ENCODE data around the gene LRP1-AS.
"Not testable (repeated sequence)": the region's sequence is repeated elsewhere in the genome, so short reads cannot be mapped to it uniquely, and the experiment has no call there.

Gene LRP1-AS

DNA sequence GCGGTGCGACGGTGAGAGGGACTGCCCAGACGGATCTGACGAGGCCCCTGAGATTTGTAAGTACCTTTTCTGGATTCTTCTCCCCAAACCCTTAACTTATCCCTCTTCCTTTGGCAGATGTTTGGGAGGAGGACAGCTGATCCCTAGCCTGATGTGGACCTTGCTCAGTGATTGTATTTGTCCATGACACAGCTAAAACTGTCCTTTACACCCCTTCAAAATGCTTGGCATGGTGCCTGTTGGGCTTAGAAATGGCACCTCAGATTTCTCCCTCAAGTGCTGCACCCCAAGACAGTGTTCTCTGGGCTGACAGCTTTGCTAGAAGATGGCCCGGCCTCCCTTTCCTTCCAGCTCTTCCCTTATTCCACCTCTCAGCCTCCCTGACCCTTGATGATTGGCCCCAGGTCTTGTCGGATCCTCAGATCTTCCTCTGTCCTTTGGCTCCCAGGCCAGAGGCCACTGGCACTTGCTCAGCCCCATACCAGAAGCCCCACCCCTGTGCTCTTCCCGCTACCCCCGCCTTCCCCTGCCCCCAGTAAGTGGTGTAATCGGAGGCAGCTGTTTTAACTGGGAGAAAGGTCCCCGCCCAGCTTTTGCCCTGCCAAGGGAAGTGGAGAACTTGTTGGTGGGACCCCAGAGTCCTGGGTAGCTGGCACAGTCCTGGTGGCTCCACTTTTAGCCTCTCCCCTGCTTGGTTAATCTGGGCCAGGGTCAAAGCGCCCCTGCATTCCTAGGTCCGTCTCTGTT lies 8.7 kb downstream of the LRP1-AS start:
- DNase-seq = no peak

DNA sequence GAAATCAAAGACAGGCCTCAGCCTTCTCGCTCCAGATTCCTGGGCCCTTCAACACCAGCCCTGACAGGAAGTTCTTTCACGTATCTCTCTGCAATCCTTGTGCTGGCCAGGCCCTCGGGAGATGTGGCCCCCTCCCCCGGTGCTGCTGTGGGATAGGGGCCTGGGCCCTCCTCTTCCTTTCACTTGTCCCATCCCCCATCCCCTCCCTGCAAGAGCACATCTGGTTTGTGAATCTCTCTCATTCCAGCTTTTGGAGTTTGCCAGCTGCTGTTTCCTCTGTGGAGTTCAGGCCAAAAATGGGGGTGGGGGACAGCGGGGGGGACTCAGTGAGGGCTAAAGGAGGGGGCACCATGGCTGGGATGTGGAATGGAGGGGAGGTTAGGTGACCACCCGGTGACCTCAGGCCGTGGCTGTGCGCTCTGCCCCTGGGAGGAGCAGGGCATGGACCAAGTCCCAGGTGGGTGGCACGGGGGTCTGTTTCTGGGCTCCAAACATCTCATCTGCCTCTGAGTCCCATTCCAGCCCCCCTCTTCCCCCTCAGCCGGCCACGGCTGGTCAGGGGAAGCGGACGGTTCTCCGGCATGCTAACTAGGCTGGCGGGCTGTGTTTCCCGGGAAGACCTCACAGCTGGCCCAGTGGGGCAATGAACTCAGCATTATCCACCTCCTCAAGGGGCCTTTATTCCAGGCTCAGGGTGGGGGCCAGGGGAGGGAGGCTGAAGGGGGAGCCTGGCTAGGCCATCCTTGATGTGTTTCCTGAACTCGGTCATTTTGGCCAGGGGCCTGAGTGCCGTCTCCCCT lies 11.7 kb downstream of the LRP1-AS start:
- DNase-seq = no peak

DNA sequence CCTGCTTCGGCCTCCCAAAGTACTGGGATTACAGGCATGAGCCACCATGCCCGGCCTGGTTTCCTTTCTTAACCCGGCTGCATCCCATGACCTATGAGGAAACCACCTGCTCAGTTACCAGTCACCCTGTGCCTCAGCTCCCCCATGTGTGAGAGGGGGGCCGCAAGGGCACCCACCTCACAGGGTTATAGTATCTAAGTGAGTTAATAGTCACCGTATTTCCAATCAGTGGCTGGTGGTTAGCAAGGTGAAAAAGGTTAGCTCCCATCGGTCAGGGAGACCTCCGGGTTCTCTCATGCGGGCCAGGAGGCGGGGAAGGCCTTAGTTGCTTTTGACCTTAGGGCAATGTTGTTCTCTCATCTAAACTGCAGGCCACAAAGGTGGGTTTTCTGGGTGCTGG lies 12.5 kb downstream of the LRP1-AS start:
- no peak for DNase-seq

DNA sequence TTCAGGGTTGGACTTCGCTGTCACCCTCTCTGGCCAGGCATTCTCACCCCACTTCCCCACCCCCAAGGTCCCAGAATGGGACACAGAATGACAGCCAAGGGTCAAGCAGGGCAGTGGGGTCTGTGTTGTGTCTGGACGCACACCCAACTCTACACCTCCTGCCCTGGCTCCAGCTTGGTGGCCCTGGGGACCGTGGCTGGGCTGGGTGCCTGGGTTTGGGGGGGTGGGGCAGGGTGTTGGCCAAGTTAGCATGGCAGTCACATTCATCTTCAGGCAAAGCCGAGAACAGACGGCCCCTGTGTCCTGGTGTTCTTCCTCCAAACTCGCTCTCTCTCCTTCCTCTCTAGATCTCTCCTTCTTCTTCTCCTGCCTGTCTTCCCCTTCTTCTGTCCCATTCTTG lies 13.5 kb downstream of the LRP1-AS start:
- DNase-seq = no peak

DNA sequence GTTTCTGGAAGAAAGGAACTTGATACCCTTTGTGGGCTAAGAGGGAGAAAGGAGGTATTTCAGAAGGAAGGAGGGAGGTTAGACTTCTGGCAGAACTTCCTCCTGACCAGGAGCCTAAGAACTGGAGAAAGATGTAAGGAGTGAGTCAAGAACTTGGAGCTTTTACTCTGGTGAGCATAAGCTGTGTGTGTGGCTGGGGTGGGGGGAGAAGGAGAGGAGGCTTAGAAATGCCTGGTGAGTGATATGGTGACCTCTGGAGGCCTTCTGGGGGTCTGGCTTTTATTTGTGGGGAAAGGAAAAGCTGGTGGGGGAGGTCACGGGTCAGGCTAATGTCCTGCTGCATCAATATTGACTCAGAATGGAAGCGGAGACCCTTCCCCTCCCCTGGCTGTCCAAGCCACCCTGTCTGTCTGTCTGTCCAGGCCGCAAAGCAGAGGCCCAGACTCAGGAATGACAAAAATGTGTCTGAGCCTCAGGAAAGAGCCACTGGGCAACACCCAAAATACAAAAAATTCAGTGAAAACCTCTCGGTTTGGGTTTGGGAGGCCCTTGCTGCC lies 14.3 kb downstream of the LRP1-AS start:
- DNase-seq = no peak

DNA sequence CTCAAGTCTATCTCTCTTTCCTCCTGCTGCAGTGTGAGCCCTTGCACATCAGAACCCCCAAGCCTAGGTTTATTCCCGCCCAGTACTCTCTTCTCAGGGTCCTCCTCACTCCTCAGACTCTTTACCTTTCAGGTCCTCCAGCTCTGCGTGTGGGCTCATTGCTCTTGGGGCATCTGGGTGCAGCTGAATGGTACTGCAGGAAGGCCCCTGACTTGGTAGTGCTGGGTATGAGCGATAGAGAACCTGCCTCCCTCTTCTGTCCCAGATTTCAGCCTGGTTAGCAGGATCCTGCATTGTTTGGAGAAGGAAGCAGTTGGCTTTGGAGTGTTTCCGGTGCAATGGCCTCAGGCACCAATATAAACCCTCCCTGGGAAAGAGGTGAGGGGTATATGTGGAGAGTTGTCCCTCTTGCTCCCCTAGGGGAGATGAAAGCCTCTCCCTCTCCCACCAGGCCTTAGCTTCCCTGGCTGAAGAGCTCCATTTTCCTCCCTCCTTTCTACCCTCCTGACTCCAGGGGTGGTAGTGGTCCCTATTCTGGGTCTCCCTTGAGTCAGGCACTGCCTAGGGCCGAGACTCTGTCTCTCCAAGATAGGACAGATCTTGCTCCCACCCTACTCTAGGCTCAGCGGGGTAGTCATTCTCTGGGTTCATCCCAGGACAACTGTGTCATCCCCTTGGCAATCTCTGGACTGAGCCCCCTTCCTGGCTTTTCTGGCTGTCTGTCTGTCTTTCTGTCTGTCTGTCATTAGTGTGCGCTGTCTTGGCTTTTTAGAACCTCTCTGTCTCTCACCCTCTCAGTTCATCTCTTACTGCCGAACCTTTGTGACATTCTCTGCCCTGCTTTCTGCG lies 15.3 kb downstream of the LRP1-AS start:
- DNase-seq = no peak

DNA sequence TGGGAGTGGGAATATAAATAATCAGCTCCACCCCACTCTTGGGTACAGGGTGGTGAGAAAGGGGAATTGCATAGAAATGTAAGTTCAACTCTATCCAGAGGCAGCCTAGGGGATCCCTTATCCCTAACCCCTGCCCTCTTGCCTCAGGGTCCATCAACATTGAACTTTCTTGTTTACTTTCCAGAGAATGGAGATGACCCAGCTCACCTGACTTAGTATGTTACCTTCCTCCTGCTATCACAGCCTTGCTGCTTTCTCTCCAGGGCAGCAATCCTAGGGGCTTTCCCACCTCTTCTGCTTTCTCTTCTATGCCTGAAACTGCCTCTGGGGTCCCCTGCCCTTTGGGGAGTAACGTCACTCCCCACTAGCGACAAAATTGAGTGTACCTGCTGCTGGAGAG lies 16.5 kb downstream of the LRP1-AS start:
- no peak for DNase-seq

DNA sequence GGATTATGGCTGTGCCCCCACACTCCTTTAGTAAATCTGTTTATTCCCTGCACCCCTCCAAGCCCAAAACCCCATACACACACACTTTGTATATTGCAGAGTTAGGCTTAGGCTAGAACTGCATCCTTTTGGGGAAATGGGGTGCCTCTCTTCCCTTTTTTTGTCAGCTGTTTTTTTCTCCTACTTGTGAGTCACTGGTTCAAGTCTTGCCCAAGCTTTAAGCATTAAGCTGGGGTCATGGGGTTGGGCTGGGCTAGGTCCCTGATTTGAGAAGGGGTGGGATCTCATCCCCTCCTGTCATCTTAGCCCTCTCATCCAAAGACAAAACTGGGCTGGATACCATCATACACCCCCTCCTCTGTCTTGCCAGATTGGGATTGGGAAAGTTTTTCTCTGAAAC lies 17.5 kb downstream of the LRP1-AS start:
- peak; percentile 40 for DNase-seq

DNA sequence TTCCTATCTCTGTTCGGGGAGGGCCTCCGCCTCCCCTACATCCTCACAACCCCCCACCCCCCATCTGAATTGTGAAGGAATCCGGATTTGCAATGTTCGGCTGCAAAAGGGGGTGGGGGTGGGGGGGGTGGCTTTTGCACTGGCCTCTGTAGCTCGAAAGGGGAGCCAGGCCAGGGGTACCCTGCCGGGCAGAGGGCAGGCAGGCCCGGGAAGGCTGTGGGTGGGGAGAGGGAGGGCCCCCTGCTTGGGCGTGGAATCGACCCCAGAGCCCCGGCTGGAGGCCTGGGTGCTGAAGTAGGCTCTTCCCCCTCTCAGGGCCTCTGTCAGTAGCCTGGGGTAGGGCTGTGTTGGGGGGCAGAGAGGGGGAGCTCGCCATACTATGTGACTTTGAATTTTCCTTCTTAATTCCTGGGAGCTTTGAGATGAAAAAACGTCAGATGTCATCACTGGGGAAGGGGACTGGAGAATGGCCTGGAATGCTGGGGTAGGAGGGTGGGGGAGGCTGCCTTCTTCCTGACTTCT lies 18.0 kb downstream of the LRP1-AS start:
- no peak for DNase-seq

DNA sequence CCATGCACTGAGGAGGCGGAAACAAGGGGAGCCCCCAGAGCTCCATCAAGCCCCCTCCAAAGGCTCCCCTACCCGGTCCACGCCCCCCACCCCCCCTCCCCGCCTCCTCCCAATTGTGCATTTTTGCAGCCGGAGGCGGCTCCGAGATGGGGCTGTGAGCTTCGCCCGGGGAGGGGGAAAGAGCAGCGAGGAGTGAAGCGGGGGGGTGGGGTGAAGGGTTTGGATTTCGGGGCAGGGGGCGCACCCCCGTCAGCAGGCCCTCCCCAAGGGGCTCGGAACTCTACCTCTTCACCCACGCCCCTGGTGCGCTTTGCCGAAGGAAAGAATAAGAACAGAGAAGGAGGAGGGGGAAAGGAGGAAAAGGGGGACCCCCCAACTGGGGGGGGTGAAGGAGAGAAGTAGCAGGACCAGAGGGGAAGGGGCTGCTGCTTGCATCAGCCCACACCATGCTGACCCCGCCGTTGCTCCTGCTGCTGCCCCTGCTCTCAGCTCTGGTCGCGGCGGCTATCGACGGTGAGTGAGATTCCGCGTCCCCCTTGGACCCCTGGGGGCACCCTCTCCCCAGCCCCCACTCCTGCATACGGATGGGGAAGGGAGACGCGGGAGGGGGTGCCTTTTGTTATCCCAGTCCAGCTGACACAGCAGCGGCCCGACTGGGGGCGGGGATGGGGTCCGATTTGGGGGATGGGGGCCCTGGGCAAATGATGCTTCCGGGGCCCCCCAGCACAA lies 18.7 kb downstream of the LRP1-AS start:
- DNase-seq = no peak

DNA sequence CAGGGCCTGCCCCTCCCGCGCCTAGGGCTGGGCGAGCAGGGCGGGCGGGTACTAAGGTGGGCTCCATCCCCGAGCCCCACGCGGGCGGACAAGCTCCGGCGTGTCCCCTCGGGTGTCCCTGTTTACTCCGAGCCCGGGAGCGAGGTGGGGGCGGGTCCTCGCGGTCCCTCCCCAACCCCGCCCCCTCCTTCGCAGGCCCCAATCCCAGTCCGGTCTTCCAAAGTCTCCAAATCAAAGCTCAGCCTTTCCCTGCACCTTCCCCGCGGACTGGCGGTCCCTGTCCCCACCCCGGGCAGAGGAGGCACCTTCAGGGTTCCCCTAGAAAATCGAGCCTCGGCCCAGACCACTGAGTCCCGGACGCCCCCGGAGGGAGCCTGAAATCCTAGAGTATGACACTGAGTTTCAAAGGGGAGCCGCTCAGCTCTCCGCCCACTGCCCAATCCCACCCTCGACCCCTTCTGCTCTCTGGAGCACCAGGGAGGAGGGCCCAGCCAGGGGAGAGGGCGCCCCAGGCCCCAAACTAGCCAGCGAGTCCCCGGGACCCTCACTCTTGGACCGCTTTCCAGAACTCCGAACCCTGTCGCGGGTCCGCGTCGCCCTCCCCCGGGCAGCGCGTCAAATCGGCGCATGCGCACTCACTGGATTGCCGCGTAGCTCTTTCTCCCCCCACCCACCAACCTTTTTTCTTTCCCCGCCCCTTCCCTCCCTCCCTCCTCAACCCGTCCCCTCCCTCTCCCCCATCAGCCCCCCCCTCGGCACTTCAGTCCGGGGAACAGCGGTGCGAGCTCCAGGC lies 19.5 kb downstream of the LRP1-AS start, which contains the start of gene LRP1:
TSS of gene LRP1 (plus strand) at position 758 of the 793 bp plus-strand sequence. CDS start 482 bp downstream, outside the sequence.
- DNase-seq = no peak

DNA sequence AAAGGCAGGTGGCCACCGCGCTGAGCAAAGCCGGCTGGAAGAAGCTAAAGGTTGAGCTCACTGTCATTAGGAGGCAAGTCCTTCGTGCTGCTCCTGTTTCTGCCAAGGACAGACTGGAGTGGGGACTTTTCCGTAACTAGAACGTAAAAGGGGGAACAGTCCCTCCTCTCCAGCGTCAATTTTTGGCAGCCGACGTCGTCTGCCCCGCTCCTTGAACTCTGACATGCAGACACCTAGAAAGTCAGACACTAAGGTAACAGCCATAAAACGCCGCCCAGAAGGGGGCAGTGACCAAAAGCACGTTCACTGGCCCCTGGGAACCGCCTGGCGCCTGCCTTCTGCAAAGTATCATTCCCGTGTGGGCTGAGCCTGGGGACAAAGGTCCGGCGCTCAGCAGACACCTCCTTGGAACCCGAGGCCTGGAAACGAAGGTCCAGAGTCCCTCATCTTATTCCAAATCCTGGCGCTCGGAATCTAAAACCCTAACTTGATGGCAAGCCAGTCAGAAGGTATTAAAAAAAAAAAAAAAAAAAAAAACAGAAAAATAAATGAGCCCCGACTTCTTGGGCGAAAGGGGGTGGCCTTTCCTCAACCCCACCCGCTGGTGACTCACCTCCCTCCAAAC lies 20.2 kb downstream of the LRP1-AS start:
- DNase-seq = no peak

DNA sequence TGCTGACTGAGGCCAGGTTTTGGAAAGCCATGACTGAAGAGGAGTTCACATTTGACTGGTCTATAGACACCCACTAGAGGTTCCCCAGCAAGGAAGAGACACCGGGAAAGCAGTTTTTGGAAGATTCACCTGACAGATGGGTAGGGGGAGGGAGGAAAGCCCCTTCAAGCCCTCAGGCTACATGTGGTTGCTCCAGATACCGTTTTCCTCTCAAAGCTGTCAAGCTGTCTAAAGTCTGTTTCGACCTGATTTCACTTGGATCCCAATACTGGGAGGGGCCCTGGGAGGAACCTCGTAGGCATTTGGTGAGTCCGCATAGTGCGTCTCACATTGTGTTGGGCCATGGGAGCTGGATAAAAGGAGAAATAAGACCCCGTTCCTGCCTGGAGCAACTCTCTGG lies 20.9 kb downstream of the LRP1-AS start:
- DNase-seq = no peak

DNA sequence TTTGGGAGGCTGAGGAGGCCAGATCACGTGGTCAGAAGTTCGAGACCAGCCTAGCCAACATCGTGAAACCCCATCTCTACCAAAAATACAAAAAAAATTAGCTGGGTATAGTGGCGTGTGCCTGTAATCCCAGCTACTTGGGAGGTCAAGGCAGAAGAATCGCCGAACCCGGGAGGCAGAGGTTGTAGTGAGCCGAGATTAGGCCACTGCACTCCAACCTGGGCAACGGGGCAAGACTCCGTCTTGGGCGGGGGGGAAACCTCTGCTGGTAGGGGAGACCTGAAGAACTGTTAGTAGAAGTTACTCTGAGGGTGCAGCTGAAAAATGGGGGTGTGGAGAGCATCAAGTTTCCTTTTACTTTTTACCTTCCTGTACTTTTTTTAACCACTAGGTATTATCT lies 21.4 kb downstream of the LRP1-AS start:
- no peak for DNase-seq

DNA sequence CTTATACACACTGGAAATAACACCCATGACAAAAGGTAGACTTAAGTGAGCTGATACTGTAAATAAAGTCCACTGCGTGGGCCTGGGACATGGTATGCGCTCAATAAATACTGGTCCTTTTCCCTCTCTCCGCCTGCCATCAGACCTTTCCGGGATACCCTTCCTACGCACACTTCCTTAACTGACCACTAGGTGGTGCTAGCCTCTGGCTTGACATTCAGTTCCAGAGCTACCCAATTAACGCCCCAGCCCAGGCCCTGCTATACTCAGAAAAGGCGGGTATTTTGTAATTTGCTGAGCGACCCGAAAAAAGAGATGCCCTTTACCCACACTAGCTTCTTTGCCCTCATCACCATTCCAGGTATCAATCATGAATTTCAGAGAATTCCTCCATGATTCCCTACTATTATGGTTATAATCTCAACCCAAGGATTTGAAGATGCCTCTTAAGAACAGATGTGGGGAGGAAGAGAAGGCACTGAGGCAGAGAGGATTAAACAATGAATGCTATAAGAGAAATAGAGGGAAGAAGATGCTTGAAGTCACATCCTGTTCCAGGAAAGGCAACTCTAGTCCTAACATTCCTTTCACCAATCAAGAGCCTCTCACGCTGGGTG lies 23.1 kb downstream of the LRP1-AS start:
- no peak for DNase-seq

DNA sequence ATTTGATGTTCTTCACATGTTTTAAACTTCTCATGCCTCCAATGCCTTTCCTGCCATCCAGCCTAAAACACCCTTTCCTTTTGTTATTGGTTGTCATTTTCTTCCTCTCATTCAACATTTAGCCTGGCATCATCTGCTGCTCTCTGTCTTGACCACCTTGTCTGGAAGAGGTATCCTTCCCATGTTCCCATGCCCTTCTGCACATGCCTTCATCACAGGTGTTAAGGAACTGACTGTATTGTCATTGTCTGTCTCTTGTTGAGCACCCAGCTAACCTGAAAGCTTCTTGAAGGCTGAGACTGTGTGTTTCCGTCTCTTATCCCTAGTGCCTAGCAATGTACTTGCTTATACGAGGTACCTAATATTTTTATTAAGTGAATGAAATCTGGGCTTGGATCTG lies 23.6 kb downstream of the LRP1-AS start:
- no peak for DNase-seq

DNA sequence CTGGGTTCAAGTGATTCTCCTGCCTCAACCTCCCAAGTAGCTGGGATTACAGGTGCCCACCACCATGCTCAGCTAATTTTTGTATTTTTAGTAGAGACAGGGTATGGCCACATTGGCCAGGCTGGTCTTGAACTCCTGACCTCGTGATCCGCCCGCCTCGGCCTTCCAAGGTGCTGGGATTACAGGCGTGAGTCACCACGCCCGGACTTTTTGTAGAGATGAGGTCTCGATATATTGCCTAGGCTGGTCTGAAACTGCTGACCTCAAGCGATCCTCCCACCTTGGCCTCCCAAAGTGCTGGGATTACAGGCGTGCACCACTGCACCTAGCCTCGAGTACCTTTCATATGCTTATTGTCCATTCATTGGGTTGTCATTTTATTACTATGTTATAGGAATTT lies 26.7 kb downstream of the LRP1-AS start:
- DNase-seq = not testable (repeated sequence)

DNA sequence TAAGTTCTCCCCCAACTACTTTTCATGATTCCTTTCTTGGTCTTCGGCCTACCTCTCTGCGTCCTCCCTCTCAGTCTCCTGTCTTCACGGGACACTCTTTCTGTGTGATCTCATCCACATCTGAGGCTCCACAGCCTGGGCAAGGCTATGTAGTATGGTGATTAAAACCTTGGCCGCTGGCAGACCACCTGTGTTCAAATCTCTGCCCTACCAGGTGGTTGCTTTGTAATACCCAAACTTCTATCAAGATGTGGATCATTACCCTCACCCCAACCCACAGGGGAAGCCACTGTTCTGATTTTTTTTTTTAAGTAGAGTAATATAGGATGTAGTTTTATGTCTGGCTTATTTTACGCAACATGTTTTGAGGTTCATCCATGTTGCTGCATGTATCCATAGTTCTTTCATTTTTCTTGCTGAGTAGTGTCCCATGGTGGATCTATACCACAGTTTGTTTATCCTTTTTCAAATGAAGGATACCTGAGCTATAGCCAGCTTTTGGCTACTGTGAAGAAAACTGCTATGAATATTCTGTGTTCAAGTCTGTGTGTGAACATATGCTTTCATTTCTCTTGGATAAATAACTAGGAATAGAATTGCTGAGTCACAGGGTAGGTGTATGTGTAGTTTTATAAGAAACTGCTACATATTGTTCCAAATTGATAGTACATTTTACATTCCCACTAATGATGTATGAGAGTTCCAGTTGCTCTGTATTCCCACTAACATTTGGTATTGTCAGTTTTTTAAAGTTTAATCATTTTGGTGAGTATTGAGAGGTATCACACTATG lies 27.9 kb downstream of the LRP1-AS start:
- DNase-seq = no peak

DNA sequence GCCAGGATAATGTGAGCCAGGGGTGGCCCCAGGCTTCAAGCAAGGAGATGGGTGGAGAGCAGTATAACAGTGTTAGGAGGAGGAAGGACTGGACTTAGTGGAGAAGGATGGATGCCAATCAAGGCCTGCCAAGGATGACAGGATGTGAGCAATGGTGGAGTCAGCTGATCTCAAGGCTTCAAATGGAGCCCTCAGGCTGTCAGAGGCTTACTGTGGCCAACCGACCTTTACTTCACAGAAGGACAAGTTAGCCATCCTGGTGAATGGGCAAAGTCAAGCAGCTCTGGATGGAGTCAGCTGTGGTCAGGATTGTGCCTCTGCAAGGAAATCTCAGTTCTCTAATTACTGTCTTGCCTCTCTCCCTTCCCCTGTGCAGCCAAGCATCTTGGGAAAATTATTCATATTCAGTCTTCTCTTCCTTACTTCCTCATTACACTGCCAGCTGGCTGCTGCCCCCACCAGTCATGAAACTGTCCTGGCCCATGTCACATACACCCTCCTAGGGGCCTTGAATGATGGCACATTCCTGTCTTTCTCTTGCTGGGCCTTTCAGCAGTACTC lies 28.6 kb downstream of the LRP1-AS start:
- DNase-seq = no peak
